Hematopoietic multipotent progenitor cell treated with erythropoietin and hydrocortisone succinate and interleukin-3 and kit ligand, for 4 days (in vitro differentiated cells): Measurements from ENCODE around the gene IRF4.

Experiments
- DNase-seq: peaks from one replicate; pipeline ENCODE4 v3.0.0-alpha.2; 2015

The IRF4 gene

GRCh38 chr6:391559-392440 lies at the start of gene IRF4:
Gene IRF4, plus strand, starts transcription at chr6:391752. Its CDS starts 1,401 bp downstream, at chr6:393153.
- DNase-seq, result peak; percentile 37

GRCh38 chr6:341914-342831 lies 49.4 kb upstream of the IRF4 start:
- peak; percentile 13 for DNase-seq

- DNase-seq, result no peak
Measured at GRCh38 chr6:342832-343179, 48.7 kb upstream of the IRF4 start.

GRCh38 chr6:343226-343935 lies 48.2 kb upstream of the IRF4 start:
- DNase-seq, result no peak

GRCh38 chr6:343960-344815 lies 47.4 kb upstream of the IRF4 start:
- DNase-seq, result no peak

- no peak for DNase-seq
Measured at GRCh38 chr6:344816-345340, 46.7 kb upstream of the IRF4 start.

- no peak for DNase-seq
Measured at GRCh38 chr6:345747-346385, 45.7 kb upstream of the IRF4 start.

- no peak for DNase-seq
Measured at GRCh38 chr6:346386-347030, 45.0 kb upstream of the IRF4 start.

GRCh38 chr6:347232-347631 lies 44.3 kb upstream of the IRF4 start:
- DNase-seq, result no peak

- no peak for DNase-seq
Measured at GRCh38 chr6:347951-348859, 43.3 kb upstream of the IRF4 start.

- no peak for DNase-seq
Measured at GRCh38 chr6:348860-349396, 42.6 kb upstream of the IRF4 start.

GRCh38 chr6:349491-349921 lies 42.0 kb upstream of the IRF4 start:
- DNase-seq, result no peak

GRCh38 chr6:350371-350770 lies 41.2 kb upstream of the IRF4 start:
- DNase-seq, result no peak

- no peak for DNase-seq
Measured at GRCh38 chr6:351011-351866, 40.3 kb upstream of the IRF4 start.

GRCh38 chr6:351867-352289 lies 39.7 kb upstream of the IRF4 start:
- no peak for DNase-seq

- DNase-seq, result no peak
Measured at GRCh38 chr6:352474-352873, 39.1 kb upstream of the IRF4 start.

GRCh38 chr6:352896-353470 lies 38.6 kb upstream of the IRF4 start:
- no peak for DNase-seq
